Measurements from ENCODE around the gene GRK4. TPM values are rescaled to one million over a fixed set of nuclear protein-coding genes. Genes with fewer than 3 reads are reported as not detected.
A peak's percentile ranks its signal among the peaks of the same experiment; 100 is the strongest.
"Not testable (repeated sequence)": the region's sequence is repeated elsewhere in the genome, so short reads cannot be mapped to it uniquely, and the experiment has no call there.

Gene GRK4
- total and polyA plus RNA-seq, 3 experiments from 2014 or later = 2.5 to 7.7 (median 5.4) TPM

- H3K27ac Mint-ChIP-seq = peak overlapping the region in 2 of 8 donors; percentile 61 to 75
- peaks cover 8 to 13% (median 11%) of the 10 kb centered on the region in 3 donors for H3K4me1 Mint-ChIP-seq
- peaks cover 0 to 91% (median 31%) of the 10 kb centered on the region in 3 donors for H3K36me3 Mint-ChIP-seq
Measured at GRCh38 chr4:2950221-2950989, 13.0 kb upstream of the GRK4 start.

GRCh38 chr4:2953496-2953895 lies 9.9 kb upstream of the GRK4 start:
- Histone ChIP-seq H3K9me3 (ENCODE audit: low read length) (no peaks in the 10 kb centered on the region), H3K4me3 (ENCODE audit: low read length) (no peak overlapping the region), H3K4me1 (ENCODE audit: insufficient read depth, low read length) (peaks cover 5% of the 10 kb centered on the region), H3K36me3 (ENCODE audit: insufficient read depth, low read length) (peaks cover 61% of the 10 kb centered on the region), H3K27me3 (ENCODE audit: insufficient read depth, low read length, poor library complexity, severe bottlenecking) (no peaks in the 10 kb centered on the region), H3K27ac (ENCODE audit: low read depth, low read length) (no peak overlapping the region)
- no peaks in the 10 kb centered on the region for H3K27me3 Mint-ChIP-seq
- H3K27ac Mint-ChIP-seq = peak overlapping the region in 6 of 8 donors; percentile 0 to 96 (median 71)
- no peak overlapping the region for H3K4me3 Mint-ChIP-seq
- H3K4me1 Mint-ChIP-seq = peaks cover 17 to 37% (median 35%) of the 10 kb centered on the region in 3 donors
- ChIA-PET POLR2A (interaction anchor here (0.6 to 1.8 kb wide), 4 partner anchors 8 to 18 kb away, joined by 3 to 7 read pairs (median 3); no protein-coding TSS in a partner anchor), CTCF (interaction anchor here (1.0 to 2.4 kb wide), 5 partner anchors 9 to 190 kb away, joined by 4 to 14 read pairs (median 13); partner anchors contain the start of genes GRK4 and NOP14)
- peaks cover 4 to 93% (median 34%) of the 10 kb centered on the region in 3 donors for H3K36me3 Mint-ChIP-seq
- no peaks in the 10 kb centered on the region for H3K9me3 Mint-ChIP-seq
- DNase-seq = no peak

More at GRCh38 chr4:2950221-2950989, 13.0 kb upstream of the GRK4 start:
- Mint-ChIP-seq H3K9me3 (no peaks in the 10 kb centered on the region), H3K4me3 (no peak overlapping the region), H3K27me3 (peaks cover 0 to 2% of the 10 kb centered on the region in 2 donors)
- H3K27ac ChIP-seq (ENCODE audit: low read depth, low read length) = no peak overlapping the region
- ChIA-PET POLR2A (no interaction called here), CTCF (interaction anchor here (1.3 to 3.5 kb wide), 2 partner anchors 11 to 15 kb away, joined by 3 to 14 read pairs; no protein-coding TSS in a partner anchor)
- H3K27me3 ChIP-seq (ENCODE audit: insufficient read depth, low read length, poor library complexity, severe bottlenecking) = no peaks in the 10 kb centered on the region
- no peaks in the 10 kb centered on the region for H3K9me3 ChIP-seq (ENCODE audit: low read length)
- peaks cover 5% of the 10 kb centered on the region for H3K4me1 ChIP-seq (ENCODE audit: insufficient read depth, low read length)
- H3K4me3 ChIP-seq (ENCODE audit: low read length) = no peak overlapping the region
- H3K36me3 ChIP-seq (ENCODE audit: insufficient read depth, low read length) = peaks cover 61% of the 10 kb centered on the region
- DNase-seq = no peak

GRCh38 chr4:2954358-2955185 lies 8.8 kb upstream of the GRK4 start:
- Histone ChIP-seq H3K27me3 (ENCODE audit: insufficient read depth, low read length, poor library complexity, severe bottlenecking) (no peaks in the 10 kb centered on the region), H3K27ac (ENCODE audit: low read depth, low read length) (no peak overlapping the region), H3K4me3 (ENCODE audit: low read length) (no peak overlapping the region), H3K4me1 (ENCODE audit: insufficient read depth, low read length) (peaks cover 5% of the 10 kb centered on the region), H3K36me3 (ENCODE audit: insufficient read depth, low read length) (peaks cover 60% of the 10 kb centered on the region), H3K9me3 (ENCODE audit: low read length) (no peaks in the 10 kb centered on the region)
- peaks cover 23 to 46% (median 45%) of the 10 kb centered on the region in 3 donors for H3K4me1 Mint-ChIP-seq
- peak in 4 of 5 donors; percentile 43 to 68 (median 51) for DNase-seq
- H3K36me3 Mint-ChIP-seq = peaks cover 4 to 90% (median 38%) of the 10 kb centered on the region in 3 donors
- POLR2A ChIA-PET = interaction anchor here (0.7 to 1.8 kb wide), 3 partner anchors 8 to 69 kb away, joined by 3 to 7 read pairs (median 3); no protein-coding TSS in a partner anchor
- H3K27ac Mint-ChIP-seq = peak overlapping the region; percentile 85 to 96 (median 92)
- H3K27me3 Mint-ChIP-seq = no peaks in the 10 kb centered on the region
- H3K9me3 Mint-ChIP-seq = no peaks in the 10 kb centered on the region
- H3K4me3 Mint-ChIP-seq = peak overlapping the region in 3 of 7 donors; percentile 4 to 28 (median 23)
- CTCF ChIA-PET = interaction anchor here (0.6 to 2.4 kb wide), 8 partner anchors 8 to 191 kb away, joined by 3 to 14 read pairs (median 8); partner anchors contain the start of genes GRK4 and NOP14

- POLR2A ChIA-PET = interaction anchor here (0.7 kb wide), 1 partner anchor 10 kb away, joined by 3 read pairs; no protein-coding TSS in a partner anchor
- H3K36me3 ChIP-seq (ENCODE audit: insufficient read depth, low read length) = peaks cover 53% of the 10 kb centered on the region
- CTCF ChIA-PET = interaction anchor here (0.8 to 2.4 kb wide), 5 partner anchors 13 to 192 kb away, joined by 3 to 14 read pairs (median 4); no protein-coding TSS in a partner anchor
- peaks cover 4 to 86% (median 36%) of the 10 kb centered on the region in 3 donors for H3K36me3 Mint-ChIP-seq
- peaks cover 11% of the 10 kb centered on the region for H3K4me1 ChIP-seq (ENCODE audit: insufficient read depth, low read length)
- not testable (repeated sequence) for H3K4me3 ChIP-seq (ENCODE audit: low read length); H3K9me3 ChIP-seq (ENCODE audit: low read length); H3K27me3 Mint-ChIP-seq; H3K4me3 Mint-ChIP-seq; DNase-seq; H3K27ac ChIP-seq (ENCODE audit: low read depth, low read length); H3K27me3 ChIP-seq (ENCODE audit: insufficient read depth, low read length, poor library complexity, severe bottlenecking); H3K9me3 Mint-ChIP-seq
- H3K27ac Mint-ChIP-seq = peak overlapping the region in 6 of 8 donors; percentile 32 to 96 (median 89)
- peaks cover 26 to 54% (median 53%) of the 10 kb centered on the region in 3 donors for H3K4me1 Mint-ChIP-seq
Measured at GRCh38 chr4:2955186-2956044, 8.0 kb upstream of the GRK4 start.

- H3K4me1 Mint-ChIP-seq = peaks cover 38 to 69% (median 67%) of the 10 kb centered on the region in 3 donors
- H3K4me1 ChIP-seq (ENCODE audit: insufficient read depth, low read length) = peaks cover 24% of the 10 kb centered on the region
- peak overlapping the region in 6 of 8 donors; percentile 4 to 76 (median 33) for H3K27ac Mint-ChIP-seq
- peaks cover 4 to 63% (median 21%) of the 10 kb centered on the region in 3 donors for H3K36me3 Mint-ChIP-seq
- DNase-seq = no peak
- H3K27me3 Mint-ChIP-seq = no peaks in the 10 kb centered on the region
- no peaks in the 10 kb centered on the region for H3K9me3 Mint-ChIP-seq
- CTCF ChIA-PET = no interaction called here
- no peaks in the 10 kb centered on the region for H3K9me3 ChIP-seq (ENCODE audit: low read length)
- peak overlapping the region in 1 of 7 donors; percentile 61 for H3K4me3 Mint-ChIP-seq
- H3K27ac ChIP-seq (ENCODE audit: low read depth, low read length) = no peak overlapping the region
- H3K36me3 ChIP-seq (ENCODE audit: insufficient read depth, low read length) = peaks cover 37% of the 10 kb centered on the region
- H3K4me3 ChIP-seq (ENCODE audit: low read length) = no peak overlapping the region
- no peaks in the 10 kb centered on the region for H3K27me3 ChIP-seq (ENCODE audit: insufficient read depth, low read length, poor library complexity, severe bottlenecking)
- POLR2A ChIA-PET = no interaction called here
Measured at GRCh38 chr4:2958446-2958845, 4.9 kb upstream of the GRK4 start.

- POLR2A ChIA-PET; H3K27ac ChIP-seq (ENCODE audit: low read depth, low read length); H3K4me3 ChIP-seq (ENCODE audit: low read length); H3K27me3 ChIP-seq (ENCODE audit: insufficient read depth, low read length, poor library complexity, severe bottlenecking); DNase-seq; H3K9me3 Mint-ChIP-seq; H3K27me3 Mint-ChIP-seq; H3K9me3 ChIP-seq (ENCODE audit: low read length): not testable (repeated sequence)
- Histone ChIP-seq H3K4me1 (ENCODE audit: insufficient read depth, low read length) (peaks cover 27% of the 10 kb centered on the region), H3K36me3 (ENCODE audit: insufficient read depth, low read length) (peaks cover 27% of the 10 kb centered on the region)
- Mint-ChIP-seq H3K4me3 (peak overlapping the region in 3 of 7 donors; percentile 15 to 63 (median 53)), H3K36me3 (peaks cover 4 to 48% (median 20%) of the 10 kb centered on the region in 3 donors), H3K27ac (peak overlapping the region in 3 of 8 donors; percentile 40 to 69 (median 40)), H3K4me1 (peaks cover 36 to 64% (median 62%) of the 10 kb centered on the region in 3 donors)
- CTCF ChIA-PET = interaction anchor here (1.4 to 1.7 kb wide), 2 partner anchors 13 to 198 kb away, joined by 3 to 4 read pairs; no protein-coding TSS in a partner anchor
Measured at GRCh38 chr4:2960450-2960849, 2.9 kb upstream of the GRK4 start.

GRCh38 chr4:2961421-2961810 lies 2.0 kb upstream of the GRK4 start:
- CTCF ChIA-PET = interaction anchor here (0.7 to 3.6 kb wide), 9 partner anchors 8 to 234 kb away, joined by 3 to 14 read pairs (median 3); no protein-coding TSS in a partner anchor
- POLR2A ChIA-PET = interaction anchor here (1.9 kb wide), 1 partner anchor 26 kb away, joined by 17 read pairs; no protein-coding TSS in a partner anchor
- Mint-ChIP-seq H3K27ac (peak overlapping the region; percentile 65 to 96 (median 90)), H3K36me3 (peaks cover 4 to 39% (median 18%) of the 10 kb centered on the region in 3 donors), H3K27me3 (no peaks in the 10 kb centered on the region), H3K4me1 (peaks cover 36 to 58% (median 52%) of the 10 kb centered on the region in 3 donors), H3K9me3 (no peaks in the 10 kb centered on the region), H3K4me3 (peak overlapping the region; percentile 84 to 95 (median 86))
- Histone ChIP-seq H3K9me3 (ENCODE audit: low read length) (no peaks in the 10 kb centered on the region), H3K36me3 (ENCODE audit: insufficient read depth, low read length) (peaks cover 18% of the 10 kb centered on the region), H3K27ac (ENCODE audit: low read depth, low read length) (peak overlapping the region; percentile 28), H3K4me3 (ENCODE audit: low read length) (peak overlapping the region; percentile 70), H3K4me1 (ENCODE audit: insufficient read depth, low read length) (peaks cover 27% of the 10 kb centered on the region), H3K27me3 (ENCODE audit: insufficient read depth, low read length, poor library complexity, severe bottlenecking) (no peaks in the 10 kb centered on the region)
- no peak for DNase-seq
